HEK293 (cell line): Measurements from ENCODE around the gene EIF4G1.
A peak's percentile ranks its signal among the peaks of the same experiment; 100 is the strongest.

Experiments
- CTCF ChIA-PET: fragments of 350-600 bp; formaldehyde crosslinking; extraction: SDS; loops from one replicate; lab custom pipeline; 2021; ENCODE audit warnings: antibody characterized with exemption; lab: Yijun Ruan, JAX
- POLR2A ChIA-PET: fragments of 300-600 bp; formaldehyde crosslinking; extraction: SDS; loops from one replicate; lab custom pipeline; 2020; ENCODE audit warnings: antibody characterized with exemption, inconsistent platforms; lab: Yijun Ruan, JAX
- H3K27ac ChIP-seq: fragments of 200-500 bp; sonication (Bioruptor generic); 2 replicates; pipeline ENCODE4 v1.5.1; 2014; ENCODE audit warnings: low read depth, low read length, control low read depth, inconsistent platforms; ENCODE audit errors: extremely low read depth
- H3K36me3 ChIP-seq, 2 experiments: fragments of 200-500 bp in 1 of 2; sonication (Bioruptor generic) in 1 of 2; 1 replicate in 1 of 2; 2 replicates in 1 of 2; pipeline ENCODE4 v1.5.1; 2014 to 2017; ENCODE audit warnings: inconsistent platforms in 2 of 2, low read length in 2 of 2; ENCODE audit not compliant: control insufficient read depth in 2 of 2, insufficient read depth in 1 of 2
- H3K4me1 ChIP-seq: fragments of 200-500 bp; sonication (Bioruptor generic); 2 replicates; pipeline ENCODE4 v1.5.1; 2014; ENCODE audit warnings: mild to moderate bottlenecking, low read length, inconsistent platforms; ENCODE audit not compliant: control insufficient read depth, insufficient read depth
- H3K4me3 ChIP-seq: 2 replicates; pipeline ENCODE4 v1.5.1; 2011; ENCODE audit warnings: low read depth, mild to moderate bottlenecking, control low read depth, low read length, moderate library complexity
- H3K9me3 ChIP-seq: fragments of 200-500 bp; sonication (Bioruptor generic); 2 replicates; pipeline ENCODE4 v1.5.1; 2014; ENCODE audit warnings: low read depth, low read length, inconsistent platforms; ENCODE audit not compliant: control insufficient read depth, insufficient read depth
- GLIS2 ChIP-seq: fragments of 450-650 bp; formaldehyde crosslinking; IDR thresholded peaks from 2 replicates; pipeline ENCODE4 v1.5.1; 2016; ENCODE audit warnings: missing biosample characterization, missing genetic modification characterization
- KLF10 ChIP-seq: fragments of 450-650 bp; IDR thresholded peaks from 2 replicates; pipeline ENCODE4 v1.5.1; 2018; ENCODE audit warnings: missing biosample characterization, mild to moderate bottlenecking, missing genetic modification characterization
- SETDB1 ChIP-seq: IDR thresholded peaks from one replicate; pipeline ENCODE4 v1.6.1; 2017; ENCODE audit warnings: mild to moderate bottlenecking, low read length, moderate library complexity, mixed read lengths; ENCODE audit not compliant: insufficient read length
- SP7 ChIP-seq: fragments of 450-650 bp; formaldehyde crosslinking; IDR thresholded peaks from 2 replicates; pipeline ENCODE4 v1.5.1; 2016; ENCODE audit warnings: missing biosample characterization, missing genetic modification characterization
- WT1 ChIP-seq: fragments of 450-650 bp; formaldehyde crosslinking; IDR thresholded peaks from 2 replicates; pipeline ENCODE4 v1.5.1; 2016; ENCODE audit warnings: missing biosample characterization, missing genetic modification characterization
- YY2 ChIP-seq: fragments of 450-650 bp; formaldehyde crosslinking; IDR thresholded peaks from 2 replicates; pipeline ENCODE4 v1.5.1; 2016; ENCODE audit warnings: missing biosample characterization, missing genetic modification characterization
- ZBTB20 ChIP-seq: fragments of 450-650 bp; formaldehyde crosslinking; IDR thresholded peaks from 2 replicates; pipeline ENCODE4 v1.5.1; 2016; ENCODE audit warnings: missing biosample characterization, missing genetic modification characterization
- ZBTB8A ChIP-seq: fragments of 450-650 bp; formaldehyde crosslinking; IDR thresholded peaks from 2 replicates; pipeline ENCODE4 v1.5.1; 2016; ENCODE audit warnings: missing biosample characterization, missing genetic modification characterization
- ZEB2 ChIP-seq: fragments of 450-650 bp; formaldehyde crosslinking; IDR thresholded peaks from 2 replicates; pipeline ENCODE4 v1.5.1; 2016; ENCODE audit warnings: missing biosample characterization, missing genetic modification characterization
- ZFP37 ChIP-seq: fragments of 450-650 bp; formaldehyde crosslinking; IDR thresholded peaks from 2 replicates; pipeline ENCODE4 v1.5.1; 2016; ENCODE audit warnings: missing biosample characterization, missing genetic modification characterization
- ZNF112 ChIP-seq: fragments of 450-650 bp; formaldehyde crosslinking; IDR thresholded peaks from 2 replicates; pipeline ENCODE4 v1.5.0; 2017; ENCODE audit warnings: missing biosample characterization, missing genetic modification characterization
- ZNF121 ChIP-seq: fragments of 450-650 bp; formaldehyde crosslinking; IDR thresholded peaks from 2 replicates; pipeline ENCODE4 v1.5.1; 2016; ENCODE audit warnings: missing biosample characterization, missing genetic modification characterization
- ZNF175 ChIP-seq: fragments of 450-650 bp; formaldehyde crosslinking; IDR thresholded peaks from 2 replicates; pipeline ENCODE4 v1.5.1; 2016; ENCODE audit warnings: missing biosample characterization, missing genetic modification characterization
- ZNF19 ChIP-seq: fragments of 450-650 bp; formaldehyde crosslinking; IDR thresholded peaks from 2 replicates; pipeline ENCODE4; 2016; ENCODE audit warnings: missing biosample characterization, missing genetic modification characterization, low read depth
- ZNF2 ChIP-seq: fragments of 450-650 bp; formaldehyde crosslinking; IDR thresholded peaks from 2 replicates; pipeline ENCODE4 v1.5.1; 2016; ENCODE audit warnings: missing biosample characterization, missing genetic modification characterization
- ZNF311 ChIP-seq: fragments of 450-650 bp; formaldehyde crosslinking; IDR thresholded peaks from 2 replicates; pipeline ENCODE4 v1.5.1; 2017; ENCODE audit warnings: missing biosample characterization, missing genetic modification characterization, borderline replicate concordance
- ZNF548 ChIP-seq: fragments of 450-650 bp; formaldehyde crosslinking; IDR thresholded peaks from 2 replicates; pipeline ENCODE4 v1.5.1; 2016; ENCODE audit warnings: missing biosample characterization, missing genetic modification characterization
- ZNF561 ChIP-seq: fragments of 450-650 bp; IDR thresholded peaks from 2 replicates; pipeline ENCODE4 v1.5.1; 2018; ENCODE audit warnings: missing biosample characterization, missing genetic modification characterization, borderline replicate concordance
- ZNF571 ChIP-seq: fragments of 450-650 bp; formaldehyde crosslinking; IDR thresholded peaks from 2 replicates; pipeline ENCODE4 v1.5.0; 2017; ENCODE audit warnings: missing biosample characterization, missing genetic modification characterization
- ZNF585B ChIP-seq: fragments of 450-650 bp; formaldehyde crosslinking; IDR thresholded peaks from 2 replicates; pipeline ENCODE4 v1.5.1; 2016; ENCODE audit warnings: missing biosample characterization, missing genetic modification characterization
- ZNF677 ChIP-seq: fragments of 450-650 bp; IDR thresholded peaks from 2 replicates; pipeline ENCODE4 v1.5.0; 2018; ENCODE audit warnings: missing biosample characterization, mild to moderate bottlenecking, missing genetic modification characterization, moderate library complexity
- ZNF776 ChIP-seq: fragments of 450-650 bp; formaldehyde crosslinking; IDR thresholded peaks from 2 replicates; pipeline ENCODE4 v1.5.0; 2017; ENCODE audit warnings: missing biosample characterization, missing genetic modification characterization, borderline replicate concordance
- ZNF777 ChIP-seq: fragments of 450-650 bp; formaldehyde crosslinking; IDR thresholded peaks from 2 replicates; pipeline ENCODE4 v1.5.1; 2017; ENCODE audit warnings: missing biosample characterization, missing genetic modification characterization, borderline replicate concordance
- ZNF791 ChIP-seq: fragments of 450-650 bp; formaldehyde crosslinking; IDR thresholded peaks from 2 replicates; pipeline ENCODE4 v1.5.1; 2016; ENCODE audit warnings: missing biosample characterization, missing genetic modification characterization
- ZSCAN30 ChIP-seq: fragments of 450-650 bp; IDR thresholded peaks from 2 replicates; pipeline ENCODE4 v1.5.1; 2018; ENCODE audit warnings: missing biosample characterization, mild to moderate bottlenecking, missing genetic modification characterization, moderate library complexity
- ZXDB ChIP-seq: fragments of 450-650 bp; formaldehyde crosslinking; IDR thresholded peaks from 2 replicates; pipeline ENCODE4 v1.5.1; 2016; ENCODE audit warnings: missing biosample characterization, missing genetic modification characterization
- TF ChIP-seq, protein P1 (sequence below): fragments of 450-650 bp; formaldehyde crosslinking; IDR thresholded peaks from 2 replicates; pipeline ENCODE4 v1.5.1; 2017; ENCODE audit warnings: missing biosample characterization, mild to moderate bottlenecking, missing genetic modification characterization, moderate library complexity
- TF ChIP-seq, protein P2 (sequence below): fragments of 450-650 bp; IDR thresholded peaks from 2 replicates; pipeline ENCODE4 v1.5.1; 2018; ENCODE audit warnings: missing biosample characterization, missing genetic modification characterization
- TF ChIP-seq, protein P3 (sequence below): sonication (generic); formaldehyde crosslinking; IDR thresholded peaks from 2 replicates; pipeline ENCODE4 v1.8.1; 2022; ENCODE audit warnings: mild to moderate bottlenecking, moderate library complexity, missing genetic modification reagents
- TF ChIP-seq, protein P4 (sequence below): fragments of 450-650 bp; formaldehyde crosslinking; optimal IDR thresholded peaks from 2 replicates; pipeline ENCODE3; 2016; ENCODE audit warnings: missing biosample characterization, mild to moderate bottlenecking, missing genetic modification characterization
- TF ChIP-seq, protein P5 (sequence below): fragments of 450-650 bp; formaldehyde crosslinking; IDR thresholded peaks from 2 replicates; pipeline ENCODE4 v1.5.1; 2016; ENCODE audit warnings: missing biosample characterization, missing genetic modification characterization
- TF ChIP-seq, protein P6 (sequence below): fragments of 450-650 bp; formaldehyde crosslinking; IDR thresholded peaks from 2 replicates; pipeline ENCODE4 v1.5.1; 2016; ENCODE audit warnings: missing biosample characterization, missing genetic modification characterization

EIF4G1 gene

DNA sequence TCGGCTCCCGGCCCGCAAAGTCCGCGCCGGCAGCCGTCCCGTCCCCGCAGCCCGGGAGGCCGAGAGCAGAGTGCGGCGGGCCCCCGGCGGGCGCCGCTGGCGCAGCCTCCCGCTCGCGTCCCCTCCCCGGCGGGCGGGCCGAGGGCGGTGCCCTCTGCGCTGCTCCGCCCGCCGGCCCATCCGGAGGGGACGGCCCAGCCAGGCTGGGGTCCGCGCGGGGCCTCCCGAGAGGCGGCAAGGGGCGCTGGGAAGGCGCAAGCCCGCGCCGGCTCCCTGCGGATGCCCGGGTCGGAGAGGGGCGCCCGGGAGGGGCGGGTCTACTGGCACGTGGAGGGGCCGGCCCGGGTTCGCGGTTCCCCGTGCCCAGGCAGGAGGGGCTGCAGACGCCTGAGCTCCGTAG lies 47.1 kb downstream of the EIF4G1 start, which contains the start of the genes CLCN2 and POLR2H:
Gene CLCN2 (minus strand): TSS at position 74 of the 400 bp plus-strand sequence. CDS start 126 bp downstream, outside the sequence.
Gene POLR2H (plus strand): TSS at position 179 of the 400 bp plus-strand sequence. CDS start 1,783 bp downstream, outside the sequence.
- CTCF ChIA-PET = interaction anchor here (1.0 to 3.3 kb wide), 2 partner anchors 10 to 15 kb away, joined by 4 to 13 read pairs; no protein-coding TSS in a partner anchor
- peak within 1 kb of the TSS; percentile 84 for H3K4me3 ChIP-seq
- TF ChIP-seq ZBTB8A (tag by site-specific recombination) = peak; percentile 92
- TF ChIP-seq, protein P1, sequence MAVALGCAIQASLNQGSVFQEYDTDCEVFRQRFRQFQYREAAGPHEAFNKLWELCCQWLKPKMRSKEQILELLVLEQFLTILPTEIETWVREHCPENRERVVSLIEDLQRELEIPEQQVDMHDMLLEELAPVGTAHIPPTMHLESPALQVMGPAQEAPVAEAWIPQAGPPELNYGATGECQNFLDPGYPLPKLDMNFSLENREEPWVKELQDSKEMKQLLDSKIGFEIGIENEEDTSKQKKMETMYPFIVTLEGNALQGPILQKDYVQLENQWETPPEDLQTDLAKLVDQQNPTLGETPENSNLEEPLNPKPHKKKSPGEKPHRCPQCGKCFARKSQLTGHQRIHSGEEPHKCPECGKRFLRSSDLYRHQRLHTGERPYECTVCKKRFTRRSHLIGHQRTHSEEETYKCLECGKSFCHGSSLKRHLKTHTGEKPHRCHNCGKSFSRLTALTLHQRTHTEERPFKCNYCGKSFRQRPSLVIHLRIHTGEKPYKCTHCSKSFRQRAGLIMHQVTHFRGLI (tag by site-specific recombination) = peak; percentile 56; the same call in 1 of the 2 replicates
- no peak for TF ChIP-seq ZNF776 (tag by site-specific recombination)
- TF ChIP-seq SP7 = no peak
- no peak for TF ChIP-seq ZNF791 (tag by site-specific recombination)
- no peak for TF ChIP-seq ZFP37 (tag by site-specific recombination)
- TF ChIP-seq, protein P2, sequence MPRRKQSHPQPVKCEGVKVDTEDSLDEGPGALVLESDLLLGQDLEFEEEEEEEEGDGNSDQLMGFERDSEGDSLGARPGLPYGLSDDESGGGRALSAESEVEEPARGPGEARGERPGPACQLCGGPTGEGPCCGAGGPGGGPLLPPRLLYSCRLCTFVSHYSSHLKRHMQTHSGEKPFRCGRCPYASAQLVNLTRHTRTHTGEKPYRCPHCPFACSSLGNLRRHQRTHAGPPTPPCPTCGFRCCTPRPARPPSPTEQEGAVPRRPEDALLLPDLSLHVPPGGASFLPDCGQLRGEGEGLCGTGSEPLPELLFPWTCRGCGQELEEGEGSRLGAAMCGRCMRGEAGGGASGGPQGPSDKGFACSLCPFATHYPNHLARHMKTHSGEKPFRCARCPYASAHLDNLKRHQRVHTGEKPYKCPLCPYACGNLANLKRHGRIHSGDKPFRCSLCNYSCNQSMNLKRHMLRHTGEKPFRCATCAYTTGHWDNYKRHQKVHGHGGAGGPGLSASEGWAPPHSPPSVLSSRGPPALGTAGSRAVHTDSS (tag by site-specific recombination) = no peak
- no peak for TF ChIP-seq ZNF585B (tag by site-specific recombination)
- no peak for TF ChIP-seq ZNF2 (tag by site-specific recombination)
- TF ChIP-seq, protein P3, sequence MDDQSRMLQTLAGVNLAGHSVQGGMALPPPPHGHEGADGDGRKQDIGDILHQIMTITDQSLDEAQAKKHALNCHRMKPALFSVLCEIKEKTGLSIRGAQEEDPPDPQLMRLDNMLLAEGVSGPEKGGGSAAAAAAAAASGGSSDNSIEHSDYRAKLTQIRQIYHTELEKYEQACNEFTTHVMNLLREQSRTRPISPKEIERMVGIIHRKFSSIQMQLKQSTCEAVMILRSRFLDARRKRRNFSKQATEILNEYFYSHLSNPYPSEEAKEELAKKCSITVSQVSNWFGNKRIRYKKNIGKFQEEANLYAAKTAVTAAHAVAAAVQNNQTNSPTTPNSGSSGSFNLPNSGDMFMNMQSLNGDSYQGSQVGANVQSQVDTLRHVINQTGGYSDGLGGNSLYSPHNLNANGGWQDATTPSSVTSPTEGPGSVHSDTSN (CRISPR knock-in tag) = 0 out of 2 replicates have a peak, but pooled peaks have one; percentile 32
- TF ChIP-seq, protein P4, sequence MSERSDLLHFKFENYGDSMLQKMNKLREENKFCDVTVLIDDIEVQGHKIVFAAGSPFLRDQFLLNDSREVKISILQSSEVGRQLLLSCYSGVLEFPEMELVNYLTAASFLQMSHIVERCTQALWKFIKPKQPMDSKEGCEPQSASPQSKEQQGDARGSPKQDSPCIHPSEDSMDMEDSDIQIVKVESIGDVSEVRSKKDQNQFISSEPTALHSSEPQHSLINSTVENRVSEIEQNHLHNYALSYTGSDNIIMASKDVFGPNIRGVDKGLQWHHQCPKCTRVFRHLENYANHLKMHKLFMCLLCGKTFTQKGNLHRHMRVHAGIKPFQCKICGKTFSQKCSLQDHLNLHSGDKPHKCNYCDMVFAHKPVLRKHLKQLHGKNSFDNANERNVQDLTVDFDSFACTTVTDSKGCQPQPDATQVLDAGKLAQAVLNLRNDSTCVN = peak; percentile 71
- TF ChIP-seq ZNF777 (tag by site-specific recombination) = no peak
- no peak for TF ChIP-seq ZNF571 (tag by site-specific recombination)
- peak; percentile 86 for TF ChIP-seq ZXDB (tag by site-specific recombination)
- TF ChIP-seq ZNF677 (tag by site-specific recombination) = no peak
- 0 out of 2 replicates have a peak, but pooled peaks have one; percentile 41 for TF ChIP-seq ZNF561 (tag by site-specific recombination)
- no peak for TF ChIP-seq ZNF121 (tag by site-specific recombination)
- no peak for TF ChIP-seq ZSCAN30
- no peak for TF ChIP-seq WT1
- no peak for TF ChIP-seq YY2 (tag by site-specific recombination)
- TF ChIP-seq, protein P5, sequence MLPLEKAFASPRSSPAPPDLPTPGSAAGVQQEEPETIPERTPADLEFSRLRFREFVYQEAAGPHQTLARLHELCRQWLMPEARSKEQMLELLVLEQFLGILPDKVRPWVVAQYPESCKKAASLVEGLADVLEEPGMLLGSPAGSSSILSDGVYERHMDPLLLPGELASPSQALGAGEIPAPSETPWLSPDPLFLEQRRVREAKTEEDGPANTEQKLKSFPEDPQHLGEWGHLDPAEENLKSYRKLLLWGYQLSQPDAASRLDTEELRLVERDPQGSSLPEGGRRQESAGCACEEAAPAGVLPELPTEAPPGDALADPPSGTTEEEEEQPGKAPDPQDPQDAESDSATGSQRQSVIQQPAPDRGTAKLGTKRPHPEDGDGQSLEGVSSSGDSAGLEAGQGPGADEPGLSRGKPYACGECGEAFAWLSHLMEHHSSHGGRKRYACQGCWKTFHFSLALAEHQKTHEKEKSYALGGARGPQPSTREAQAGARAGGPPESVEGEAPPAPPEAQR (tag by site-specific recombination) = no peak
- TF ChIP-seq ZNF311 = no peak
- TF ChIP-seq KLF10 (tag by site-specific recombination) = peak; percentile 69; the same call in 1 of the 2 replicates
- TF ChIP-seq SETDB1 = no peak
- no peak for TF ChIP-seq ZNF548
- TF ChIP-seq GLIS2 (tag by site-specific recombination) = peak; percentile 40; the same call in 1 of the 2 replicates
- TF ChIP-seq ZNF19 = no peak
- TF ChIP-seq ZBTB20 (tag by site-specific recombination) = peak; percentile 26; the same call in 1 of the 2 replicates
- no peak for TF ChIP-seq ZNF175
- TF ChIP-seq ZNF112 (tag by site-specific recombination) = no peak
- TF ChIP-seq, protein P6, sequence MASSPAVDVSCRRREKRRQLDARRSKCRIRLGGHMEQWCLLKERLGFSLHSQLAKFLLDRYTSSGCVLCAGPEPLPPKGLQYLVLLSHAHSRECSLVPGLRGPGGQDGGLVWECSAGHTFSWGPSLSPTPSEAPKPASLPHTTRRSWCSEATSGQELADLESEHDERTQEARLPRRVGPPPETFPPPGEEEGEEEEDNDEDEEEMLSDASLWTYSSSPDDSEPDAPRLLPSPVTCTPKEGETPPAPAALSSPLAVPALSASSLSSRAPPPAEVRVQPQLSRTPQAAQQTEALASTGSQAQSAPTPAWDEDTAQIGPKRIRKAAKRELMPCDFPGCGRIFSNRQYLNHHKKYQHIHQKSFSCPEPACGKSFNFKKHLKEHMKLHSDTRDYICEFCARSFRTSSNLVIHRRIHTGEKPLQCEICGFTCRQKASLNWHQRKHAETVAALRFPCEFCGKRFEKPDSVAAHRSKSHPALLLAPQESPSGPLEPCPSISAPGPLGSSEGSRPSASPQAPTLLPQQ (tag by site-specific recombination) = no peak
- TF ChIP-seq ZEB2 (tag by site-specific recombination) = no peak

More for the DNA sequence above, 47.1 kb downstream of the EIF4G1 start, which contains the start of the genes CLCN2 and POLR2H:
- Histone ChIP-seq H3K9me3 (no peaks in the 10 kb centered on the region), H3K4me1 (no peaks in the 10 kb centered on the region), H3K27ac (peak within 1 kb of the TSS; percentile 88), H3K36me3 (peaks cover 3 to 44% of the 10 kb centered on the region in 2 experiments; a peak in 2 of 3 replicates)
- POLR2A ChIA-PET = interaction anchor here (1.0 to 2.7 kb wide), 5 partner anchors 8 to 41 kb away, joined by 3 to 9 read pairs (median 3); no protein-coding TSS in a partner anchor
